ENCODE results near the gene GIPC3. TPM values are rescaled to one million over a fixed set of nuclear protein-coding genes. Genes with fewer than 3 reads are reported as not detected.

GIPC3 gene
- total and polyA plus RNA-seq, 4 donors = 0.23 to 0.95 (median 0.25) TPM

GRCh38 chr19:3593156-3593555 is 7.9 kb downstream of the GIPC3 start:
- Histone ChIP-seq H3K27me3 (ENCODE audit: control insufficient read depth in 4 of 4, insufficient read depth in 4 of 4, low read length in 3 of 4) (no peaks in the 10 kb centered on the region), H3K27ac (ENCODE audit: low read depth in 1 of 2, low read length in 2 of 2) (no peak overlapping the region), H3K9ac (ENCODE audit: low read depth in 1 of 2, low read length in 2 of 2) (no peak overlapping the region), H3K36me3 (ENCODE audit: control insufficient read depth in 4 of 4, insufficient read depth in 3 of 4, low read depth in 1 of 4, low read length in 3 of 4) (no peaks in the 10 kb centered on the region), H3K9me3 (ENCODE audit: control insufficient read depth in 4 of 4, low read length in 3 of 4) (no peaks in the 10 kb centered on the region), H3K4me1 (ENCODE audit: control insufficient read depth in 4 of 4, insufficient read depth in 4 of 4, low read length in 3 of 4) (peaks cover 0 to 6% (median 3%) of the 10 kb centered on the region in 4 donors), H3K4me3 (ENCODE audit: low read depth in 1 of 3, low read length in 3 of 3) (no peak overlapping the region)
- TF ChIP-seq HNF4G (IDR thresholded peaks at IDR 0.05) = no peak
- TF ChIP-seq REST (IDR thresholded peaks at IDR 0.05) = no peak
- TF ChIP-seq, protein P1, sequence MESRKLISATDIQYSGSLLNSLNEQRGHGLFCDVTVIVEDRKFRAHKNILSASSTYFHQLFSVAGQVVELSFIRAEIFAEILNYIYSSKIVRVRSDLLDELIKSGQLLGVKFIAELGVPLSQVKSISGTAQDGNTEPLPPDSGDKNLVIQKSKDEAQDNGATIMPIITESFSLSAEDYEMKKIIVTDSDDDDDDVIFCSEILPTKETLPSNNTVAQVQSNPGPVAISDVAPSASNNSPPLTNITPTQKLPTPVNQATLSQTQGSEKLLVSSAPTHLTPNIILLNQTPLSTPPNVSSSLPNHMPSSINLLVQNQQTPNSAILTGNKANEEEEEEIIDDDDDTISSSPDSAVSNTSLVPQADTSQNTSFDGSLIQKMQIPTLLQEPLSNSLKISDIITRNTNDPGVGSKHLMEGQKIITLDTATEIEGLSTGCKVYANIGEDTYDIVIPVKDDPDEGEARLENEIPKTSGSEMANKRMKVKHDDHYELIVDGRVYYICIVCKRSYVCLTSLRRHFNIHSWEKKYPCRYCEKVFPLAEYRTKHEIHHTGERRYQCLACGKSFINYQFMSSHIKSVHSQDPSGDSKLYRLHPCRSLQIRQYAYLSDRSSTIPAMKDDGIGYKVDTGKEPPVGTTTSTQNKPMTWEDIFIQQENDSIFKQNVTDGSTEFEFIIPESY (IDR thresholded peaks at IDR 0.05) = no peak
- no peak for TF ChIP-seq TAF1 (conservative IDR thresholded peaks at IDR 0.05)
- no peak for TF ChIP-seq EGR1 (IDR thresholded peaks at IDR 0.05; ENCODE audit: low read depth in 2 of 2)
- TF ChIP-seq YY1 (IDR thresholded peaks at IDR 0.05) = no peak
- TF ChIP-seq ATF3 (IDR thresholded peaks at IDR 0.05) = no peak
- TF ChIP-seq GABPA (IDR thresholded peaks at IDR 0.05 in 1 of 2, conservative IDR thresholded peaks at IDR 0.05 in 1 of 2) = no peak
- no peak for TF ChIP-seq MAX (IDR thresholded peaks at IDR 0.05)
- TF ChIP-seq CTCF (IDR thresholded peaks at IDR 0.05; ENCODE audit: low read depth, low read length, missing input control) = no peak
- no peak for TF ChIP-seq FOXA2 (IDR thresholded peaks at IDR 0.05)
- TF ChIP-seq RAD21 (IDR thresholded peaks at IDR 0.05) = no peak
- no peak for TF ChIP-seq RXRA (IDR thresholded peaks at IDR 0.05)
- TF ChIP-seq JUND (IDR thresholded peaks at IDR 0.05) = no peak
- WGBS = 52% methylated on average over 11 of the region's 11 CpGs
- DNase-seq (ENCODE audit: low spot score) = no peak

GRCh38 chr19:3595521-3596061 is 10.3 kb downstream of the GIPC3 start:
- DNase-seq (ENCODE audit: low spot score) = no peak
- H3K4me1 ChIP-seq (ENCODE audit: control insufficient read depth in 4 of 4, insufficient read depth in 4 of 4, low read length in 3 of 4) = peaks cover 0 to 6% (median 3%) of the 10 kb centered on the region in 4 donors
- H3K36me3 ChIP-seq (ENCODE audit: control insufficient read depth in 4 of 4, insufficient read depth in 3 of 4, low read depth in 1 of 4, low read length in 3 of 4) = no peaks in the 10 kb centered on the region
- H3K4me3 ChIP-seq (ENCODE audit: low read depth in 1 of 3, low read length in 3 of 3) = no peak overlapping the region
- no peaks in the 10 kb centered on the region for H3K27me3 ChIP-seq (ENCODE audit: control insufficient read depth in 4 of 4, insufficient read depth in 4 of 4, low read length in 3 of 4)
- H3K9ac ChIP-seq (ENCODE audit: low read depth in 1 of 2, low read length in 2 of 2) = no peak overlapping the region
- no peaks in the 10 kb centered on the region for H3K9me3 ChIP-seq (ENCODE audit: control insufficient read depth in 4 of 4, low read length in 3 of 4)
- H3K27ac ChIP-seq (ENCODE audit: low read depth in 1 of 2, low read length in 2 of 2) = no peak overlapping the region
- 70% methylated on average over 34 of the region's 34 CpGs for WGBS
- no peak for TF ChIP-seq FOXA2 (IDR thresholded peaks at IDR 0.05)
- no peak for TF ChIP-seq RAD21 (IDR thresholded peaks at IDR 0.05)
- TF ChIP-seq CTCF (IDR thresholded peaks at IDR 0.05; ENCODE audit: low read depth, low read length, missing input control) = no peak
- TF ChIP-seq FOXA1 (IDR thresholded peaks at IDR 0.05) = no peak
- TF ChIP-seq HNF4A (conservative IDR thresholded peaks at IDR 0.05) = no peak
- TF ChIP-seq EGR1 (IDR thresholded peaks at IDR 0.05; ENCODE audit: low read depth in 2 of 2) = no peak
- no peak for TF ChIP-seq GABPA (IDR thresholded peaks at IDR 0.05 in 1 of 2, conservative IDR thresholded peaks at IDR 0.05 in 1 of 2)
- TF ChIP-seq ATF3 (IDR thresholded peaks at IDR 0.05) = no peak
- TF ChIP-seq HNF4G (IDR thresholded peaks at IDR 0.05) = no peak
- TF ChIP-seq YY1 (IDR thresholded peaks at IDR 0.05) = no peak
- no peak for TF ChIP-seq RXRA (IDR thresholded peaks at IDR 0.05)
- no peak for TF ChIP-seq MAX (IDR thresholded peaks at IDR 0.05)
